Measurements from ENCODE around the gene TENM4.

TENM4 gene

DNA sequence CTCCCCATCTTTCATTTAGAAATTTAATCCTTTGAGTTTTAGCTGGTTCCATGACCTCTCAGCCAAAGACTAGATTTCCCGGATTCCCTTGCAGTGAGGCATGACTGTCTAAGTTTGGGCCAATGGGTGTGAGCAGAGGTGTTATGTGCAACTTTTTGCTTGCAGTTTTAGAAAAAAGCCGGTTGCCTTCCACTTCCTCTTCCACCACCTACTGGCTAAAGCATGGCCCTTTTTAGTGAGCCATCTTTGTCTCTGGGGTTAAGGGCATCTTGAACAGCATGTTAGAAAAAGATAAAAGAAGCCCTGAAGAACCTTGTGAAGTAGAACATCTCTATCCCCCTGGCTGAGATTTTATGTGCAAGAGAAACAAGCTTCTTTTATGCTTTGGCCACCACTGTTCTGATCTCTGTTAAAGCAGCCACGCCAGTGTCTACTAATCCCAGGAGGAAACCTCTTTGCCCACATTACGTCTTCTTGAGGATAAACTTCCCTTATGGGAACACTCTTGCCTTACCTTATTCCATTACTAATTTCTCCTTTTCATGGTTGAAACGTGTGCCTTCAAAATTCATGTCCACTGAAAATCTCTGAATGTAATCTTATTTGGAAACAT is 279.9 kb downstream of the TENM4 start:
- no peak for DNase-seq

DNA sequence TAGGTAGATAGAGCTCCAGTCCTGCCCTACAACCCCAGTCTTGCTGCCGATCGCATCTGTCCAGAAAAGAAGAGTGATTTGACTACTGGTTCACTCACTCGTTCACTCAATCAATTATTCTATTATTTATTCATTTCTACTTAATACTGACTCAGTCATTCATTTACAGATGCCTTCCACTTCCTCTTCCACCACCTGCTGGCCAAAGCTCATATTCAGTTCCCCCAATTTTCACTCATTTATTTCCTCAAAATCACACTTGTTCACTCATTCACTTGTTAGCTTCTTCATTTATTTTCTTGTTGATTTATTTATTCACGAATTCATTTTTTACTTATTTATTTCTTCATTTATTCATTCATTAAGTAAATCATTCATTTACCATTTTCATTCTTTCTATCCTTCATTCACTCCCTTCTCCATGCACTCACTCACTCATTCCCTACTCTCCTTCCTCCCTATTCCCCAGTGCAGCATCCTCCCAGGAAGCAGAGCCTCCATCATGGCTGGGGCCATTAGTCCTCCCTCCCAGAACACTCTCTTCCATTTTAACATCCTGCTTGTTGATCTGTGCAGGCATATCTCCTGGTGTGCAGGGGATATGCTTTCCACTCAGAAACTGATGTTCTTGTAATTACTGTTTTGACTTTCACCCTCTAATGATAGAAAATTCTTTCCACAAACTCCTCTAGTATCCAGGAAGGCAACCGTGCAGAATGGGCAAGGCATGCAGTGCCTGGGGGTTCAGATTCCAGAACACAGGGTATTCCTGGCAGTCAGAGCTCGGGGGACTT is 281.0 kb downstream of the TENM4 start:
- no peak for DNase-seq

DNA sequence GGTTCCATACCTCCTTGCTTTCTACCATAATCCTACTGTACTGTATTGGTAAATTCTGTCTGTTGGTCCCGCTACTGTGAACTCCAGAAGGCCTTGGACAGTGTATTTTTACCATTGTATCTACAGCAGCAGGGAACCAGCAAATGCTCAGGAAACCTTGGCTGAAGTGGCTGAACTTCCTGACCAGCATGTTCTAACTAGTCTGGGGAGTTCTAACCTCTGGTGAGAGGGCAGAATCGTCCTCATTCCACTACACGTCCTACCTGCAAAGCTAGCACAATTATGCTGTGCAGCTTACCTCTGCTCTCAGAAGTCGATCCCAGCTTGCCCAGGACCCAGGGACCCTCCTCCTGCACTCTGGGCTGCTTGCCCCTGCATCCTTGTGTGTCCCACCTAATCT is 283.1 kb downstream of the TENM4 start:
- DNase-seq = no peak

DNA sequence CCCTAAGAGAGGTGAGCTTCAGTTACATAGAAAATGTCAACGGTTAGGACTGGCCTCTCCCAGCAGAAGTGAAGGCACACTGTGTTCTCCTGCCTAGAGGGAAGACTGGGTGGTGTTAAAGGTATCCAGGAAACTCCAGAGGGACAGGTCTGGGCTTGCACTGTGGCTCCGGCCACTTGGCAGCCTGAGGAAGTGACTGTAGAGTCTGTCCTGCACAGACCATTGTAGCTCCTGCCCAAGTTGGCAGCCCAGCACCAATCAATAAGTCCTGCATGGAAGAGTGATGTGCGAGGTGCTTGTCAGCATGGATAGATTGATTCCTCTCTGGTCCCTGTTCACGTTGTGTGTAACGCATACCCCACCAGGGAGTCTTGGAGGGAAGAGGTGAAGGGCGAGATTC is 284.8 kb downstream of the TENM4 start:
- DNase-seq = no peak

DNA sequence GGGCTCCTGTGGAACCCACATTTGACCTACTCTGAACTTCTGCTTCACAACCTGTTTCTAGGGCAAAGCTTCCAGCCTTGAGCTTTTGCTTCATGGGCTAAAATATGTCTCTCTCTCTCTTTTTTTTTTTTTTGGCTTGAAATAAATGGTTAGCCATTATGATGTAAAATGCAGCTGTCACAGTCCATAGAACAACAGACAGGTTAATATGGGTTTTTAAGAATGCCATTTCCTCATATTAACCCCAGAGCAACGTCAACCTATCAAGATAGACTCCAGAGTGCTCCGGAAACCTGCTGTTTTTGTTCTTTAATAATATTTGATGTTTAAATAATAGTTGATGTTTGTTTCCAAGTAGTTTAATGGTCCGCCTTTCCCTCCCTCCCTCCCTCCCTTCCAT is 285.6 kb downstream of the TENM4 start:
- DNase-seq = no peak

DNA sequence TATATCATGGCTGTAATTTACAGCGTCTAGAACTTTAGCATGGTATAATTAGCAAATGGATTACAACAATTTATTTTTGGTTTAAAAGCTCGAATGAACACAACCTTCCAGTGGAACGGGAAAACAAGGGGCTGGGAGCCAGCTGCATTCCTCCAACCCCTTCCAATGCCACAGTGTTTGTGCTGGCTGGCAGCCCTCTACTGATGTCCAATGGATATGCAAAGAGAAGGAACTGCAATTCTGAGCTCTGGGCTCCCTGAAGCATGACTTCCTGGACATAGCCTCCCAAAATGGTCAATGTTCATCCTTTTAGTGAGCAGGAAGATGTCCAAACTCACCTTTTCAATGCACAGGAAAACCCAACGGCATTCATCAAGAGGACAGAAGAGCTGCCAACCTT is 288.3 kb downstream of the TENM4 start:
- no peak for DNase-seq

DNA sequence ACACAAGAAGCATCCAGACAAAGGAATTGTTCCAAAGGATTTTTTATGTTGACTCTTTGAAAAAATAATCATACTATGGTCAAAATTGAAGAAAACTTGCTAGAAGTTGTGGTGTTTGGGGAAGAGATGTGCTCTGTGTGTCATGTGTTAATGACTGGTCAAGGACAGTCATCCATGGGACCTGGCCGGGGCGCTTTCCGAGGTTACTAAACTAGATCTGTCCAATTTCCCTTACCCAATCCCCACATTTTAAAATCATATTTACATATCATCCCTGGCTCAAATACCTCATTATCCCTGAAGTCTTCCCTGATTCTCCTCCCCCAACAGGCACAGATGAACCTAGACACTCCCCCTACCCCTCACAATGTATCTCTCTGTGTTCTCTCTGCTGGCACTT is 289.4 kb downstream of the TENM4 start:
- DNase-seq = no peak

DNA sequence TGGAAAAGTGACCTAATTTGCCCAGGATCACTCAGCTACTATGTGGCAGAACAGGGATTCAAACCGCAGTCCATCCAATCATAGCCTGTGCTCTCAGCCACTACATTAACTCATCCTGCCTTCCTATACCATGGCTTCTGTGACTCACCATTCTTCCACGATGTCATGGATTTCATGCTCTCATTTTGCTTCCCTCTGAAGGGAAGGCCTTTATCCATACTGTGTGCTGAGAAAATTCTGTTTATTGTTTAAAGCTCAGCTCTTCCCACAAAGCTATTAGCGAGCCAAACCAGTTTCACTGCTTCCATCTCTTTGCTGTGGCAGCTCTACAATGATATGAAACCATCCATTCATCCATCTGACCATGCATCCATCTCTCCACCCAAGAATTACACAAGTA is 289.9 kb downstream of the TENM4 start:
- DNase-seq = no peak

DNA sequence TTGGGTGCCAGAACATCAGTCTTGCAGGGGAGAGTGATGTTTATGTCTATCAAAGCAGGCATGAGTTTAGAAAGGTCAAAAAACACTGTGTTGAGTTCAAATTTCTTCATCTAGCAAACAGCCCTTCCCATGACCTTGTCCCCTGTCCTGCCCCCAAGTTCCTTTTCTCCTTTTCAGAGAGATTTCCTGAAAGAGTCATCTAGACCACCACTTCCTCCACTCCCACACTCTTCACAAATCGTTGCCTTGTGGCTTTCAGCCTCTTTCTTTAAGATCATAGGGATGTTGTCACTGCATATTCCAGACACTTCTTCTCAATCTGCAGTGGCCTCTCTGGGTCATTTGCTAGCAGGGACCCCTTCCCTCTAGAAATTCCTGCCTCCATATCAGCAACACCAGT is 290.5 kb downstream of the TENM4 start:
- DNase-seq = no peak

DNA sequence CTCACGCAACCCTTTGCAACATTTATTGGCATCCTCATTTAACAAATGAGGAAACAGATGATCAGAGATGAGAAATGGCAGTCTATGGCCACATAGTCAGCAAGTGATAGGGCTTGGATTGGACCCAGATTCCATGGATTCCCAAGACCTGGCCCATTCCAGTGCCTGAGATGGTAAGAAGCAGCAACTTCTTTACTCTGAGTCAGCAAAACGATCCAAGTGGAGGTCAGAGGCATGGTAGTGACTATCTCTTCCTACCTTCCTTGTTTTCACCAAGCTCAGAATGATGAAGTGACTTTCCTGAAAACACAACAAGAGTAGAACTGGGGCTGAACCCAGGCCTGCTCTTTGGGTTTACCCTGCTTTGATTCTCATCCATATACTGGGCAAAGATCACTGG is 293.1 kb downstream of the TENM4 start:
- DNase-seq = no peak

DNA sequence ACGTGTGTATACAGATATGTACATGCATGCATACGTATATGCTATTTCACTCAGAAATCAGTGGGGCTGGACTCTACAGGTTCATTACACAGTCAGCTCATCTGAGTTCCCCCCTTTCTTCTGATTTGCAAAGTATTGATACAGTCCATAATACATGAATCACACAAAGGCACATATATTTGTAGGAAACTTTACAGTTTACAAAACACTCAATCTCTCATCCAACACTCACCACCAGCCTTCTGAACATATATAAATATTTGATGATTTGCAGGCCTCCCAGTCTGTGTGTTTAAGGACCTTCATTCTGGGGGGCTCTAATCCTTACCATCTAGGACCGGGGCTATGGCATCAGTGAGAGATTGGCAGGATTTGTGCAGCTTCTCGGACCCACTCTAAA is 293.8 kb downstream of the TENM4 start:
- no peak for DNase-seq

DNA sequence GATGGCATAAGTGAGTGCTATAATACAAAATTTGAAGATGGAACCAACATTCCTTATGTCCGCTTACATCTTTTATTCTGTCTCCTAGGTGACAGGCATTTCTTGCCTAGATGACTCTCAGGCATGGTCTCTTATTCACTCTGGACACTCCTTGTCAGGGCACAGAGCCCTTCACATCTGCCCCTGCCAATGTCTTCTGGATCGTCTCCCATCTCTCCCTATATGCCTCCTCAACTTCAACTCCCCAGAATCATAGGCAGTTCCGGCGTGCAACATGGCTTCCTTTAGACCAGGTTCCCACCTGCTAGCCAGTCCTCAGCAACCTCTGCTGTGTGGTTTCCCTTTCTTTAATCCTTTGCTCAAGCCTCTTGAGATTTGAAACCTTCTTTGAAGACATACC is 300.9 kb downstream of the TENM4 start:
- DNase-seq = no peak

DNA sequence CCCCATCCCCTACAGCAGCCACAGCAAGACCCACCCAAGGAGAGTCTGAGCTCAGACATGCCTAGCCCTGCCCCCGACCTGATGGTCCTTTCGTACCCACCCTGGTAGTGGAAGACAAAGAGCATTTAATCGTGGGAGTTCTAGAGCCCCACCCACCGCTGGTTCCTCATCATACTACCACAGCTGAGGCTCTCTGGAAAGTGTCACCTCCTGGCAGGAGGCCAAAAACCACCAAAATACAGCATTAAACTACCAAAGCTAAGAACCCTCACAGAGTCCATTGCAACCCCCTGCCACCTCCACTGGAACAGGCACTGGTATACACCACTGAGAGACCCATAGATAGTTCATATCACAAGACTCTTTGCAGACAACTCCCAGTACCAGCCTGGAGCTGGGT is 311.1 kb downstream of the TENM4 start:
- no peak for DNase-seq

DNA sequence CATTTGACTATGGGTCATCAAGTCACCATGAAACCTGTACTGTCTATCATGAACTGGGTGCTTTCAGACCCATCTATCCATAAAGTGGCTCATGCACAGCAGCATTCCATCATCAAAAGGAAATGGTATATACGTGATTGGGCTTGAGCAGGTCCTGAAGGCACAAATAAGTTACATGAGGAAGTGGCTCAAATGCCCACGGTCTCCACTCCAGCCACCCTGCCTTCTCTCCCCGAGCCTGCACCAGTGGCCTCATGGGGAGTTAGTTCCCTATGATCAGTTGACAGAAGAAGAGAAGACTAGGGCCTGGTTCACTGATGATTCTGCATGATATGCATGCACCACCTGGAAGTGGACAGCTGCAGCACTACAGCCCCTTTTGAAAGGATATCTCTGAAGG is 312.5 kb downstream of the TENM4 start:
- no peak for DNase-seq

DNA sequence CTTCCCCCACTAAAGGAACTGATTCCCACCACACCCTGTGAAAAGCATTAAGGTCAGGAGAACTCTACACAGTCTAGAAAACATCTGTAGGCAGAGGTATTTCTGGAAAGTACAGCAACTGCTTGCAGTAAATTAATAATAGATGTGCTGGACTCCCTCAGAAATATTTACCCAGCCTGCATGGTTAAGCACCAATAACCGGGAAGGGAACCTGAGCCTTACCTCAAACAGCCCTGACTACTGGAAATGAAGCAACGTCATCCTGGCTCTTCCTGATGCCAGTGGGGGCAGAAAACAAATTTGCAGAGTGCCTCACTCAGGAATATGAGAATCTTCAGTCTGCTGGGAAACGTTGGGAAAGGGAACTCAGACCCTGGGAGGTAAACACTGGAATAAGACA is 318.1 kb downstream of the TENM4 start:
- no peak for DNase-seq

DNA sequence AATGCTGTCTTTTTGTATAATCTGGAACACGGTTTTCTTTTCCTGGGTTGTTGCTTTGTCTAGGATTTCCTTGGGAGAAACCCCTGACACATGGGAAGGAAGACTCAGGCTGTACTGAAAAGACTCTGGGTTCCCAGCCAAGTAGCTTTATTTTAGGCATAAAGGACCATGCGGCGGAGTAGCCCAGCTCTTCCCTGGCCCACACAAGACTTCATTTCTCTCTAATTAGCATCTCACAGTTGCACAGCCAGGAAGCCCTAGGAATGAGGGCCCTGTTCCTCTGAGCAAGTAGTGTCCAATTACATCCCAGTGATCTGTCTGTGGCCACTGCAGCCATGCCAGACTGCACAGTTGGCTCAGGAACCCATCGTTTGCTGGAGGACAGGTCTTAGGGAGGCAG is 319.5 kb downstream of the TENM4 start:
- no peak for DNase-seq

DNA sequence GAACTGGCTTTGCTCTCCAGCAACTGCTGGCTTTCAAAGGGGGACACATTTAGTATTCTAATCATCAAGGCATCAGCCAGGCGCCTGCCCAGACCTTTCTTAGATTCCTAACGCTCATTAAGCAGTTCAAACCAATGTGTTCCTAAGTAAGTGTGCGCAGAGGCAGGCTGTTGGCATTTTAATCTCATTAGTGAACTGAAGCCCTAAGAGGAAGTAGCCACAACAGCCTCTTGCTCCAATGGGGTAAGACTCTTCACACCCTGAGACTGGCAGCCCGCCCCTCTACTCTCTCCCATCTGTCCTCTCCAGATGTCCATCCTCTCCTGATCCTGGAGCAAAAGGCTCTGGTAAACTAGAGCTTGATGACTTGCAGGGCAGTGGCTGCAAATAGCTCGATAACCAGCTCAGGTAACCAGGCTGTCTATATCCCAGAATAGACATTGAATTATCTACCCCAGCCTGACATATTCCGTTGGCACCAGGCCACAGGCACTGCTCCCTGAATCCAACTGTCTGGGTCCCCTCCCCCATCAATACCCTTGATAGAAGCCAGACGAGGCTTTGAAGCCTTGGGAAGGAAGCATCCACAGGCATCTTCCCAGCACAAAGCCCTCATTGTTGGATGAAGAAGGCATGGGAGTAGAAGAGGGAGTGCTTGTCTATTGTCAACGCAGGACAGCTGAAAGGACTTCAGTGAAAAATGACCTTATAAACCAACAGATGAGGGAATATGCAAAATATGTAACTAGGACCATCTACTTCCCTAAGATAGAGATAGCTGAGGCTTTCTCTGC is 321.1 kb downstream of the TENM4 start:
- DNase-seq = peak; percentile 75

DNA sequence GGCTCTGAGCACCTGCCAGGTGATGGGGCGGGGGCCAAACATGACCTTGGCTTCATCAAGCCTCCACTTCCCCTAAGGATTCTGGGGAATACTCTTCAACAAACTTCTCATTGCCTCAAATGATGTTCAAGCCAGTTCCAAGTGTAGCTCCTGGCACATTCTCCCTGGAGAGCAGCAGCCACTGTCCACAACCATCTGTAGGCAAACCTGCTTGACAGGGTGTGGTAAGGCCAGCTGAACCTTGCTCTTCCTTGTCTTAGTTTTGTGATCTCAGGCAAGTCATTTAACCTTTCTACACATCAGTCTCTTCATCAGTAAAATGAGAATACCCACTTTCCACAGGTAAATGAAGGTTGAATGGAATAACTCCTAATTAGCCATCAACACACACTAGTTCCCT is 323.3 kb downstream of the TENM4 start:
- no peak for DNase-seq

DNA sequence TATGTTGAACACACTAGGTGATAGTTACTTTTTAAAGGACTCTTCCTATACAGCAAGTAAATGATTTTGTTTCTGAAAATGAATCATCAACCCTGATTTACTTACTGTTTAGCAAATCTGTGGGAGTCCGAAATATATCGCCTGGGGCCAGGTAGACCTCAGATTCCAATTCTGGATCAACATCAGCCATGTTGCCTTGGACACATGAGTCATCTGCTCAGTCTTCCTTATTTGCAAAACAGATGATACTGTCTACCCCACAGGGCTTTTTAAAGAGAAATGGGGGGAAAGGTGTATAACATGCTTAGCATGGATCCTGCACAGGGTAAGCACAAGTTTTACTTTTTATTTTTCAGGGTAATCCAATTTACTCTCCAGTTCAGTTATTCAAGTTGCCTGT is 324.2 kb downstream of the TENM4 start:
- no peak for DNase-seq

DNA sequence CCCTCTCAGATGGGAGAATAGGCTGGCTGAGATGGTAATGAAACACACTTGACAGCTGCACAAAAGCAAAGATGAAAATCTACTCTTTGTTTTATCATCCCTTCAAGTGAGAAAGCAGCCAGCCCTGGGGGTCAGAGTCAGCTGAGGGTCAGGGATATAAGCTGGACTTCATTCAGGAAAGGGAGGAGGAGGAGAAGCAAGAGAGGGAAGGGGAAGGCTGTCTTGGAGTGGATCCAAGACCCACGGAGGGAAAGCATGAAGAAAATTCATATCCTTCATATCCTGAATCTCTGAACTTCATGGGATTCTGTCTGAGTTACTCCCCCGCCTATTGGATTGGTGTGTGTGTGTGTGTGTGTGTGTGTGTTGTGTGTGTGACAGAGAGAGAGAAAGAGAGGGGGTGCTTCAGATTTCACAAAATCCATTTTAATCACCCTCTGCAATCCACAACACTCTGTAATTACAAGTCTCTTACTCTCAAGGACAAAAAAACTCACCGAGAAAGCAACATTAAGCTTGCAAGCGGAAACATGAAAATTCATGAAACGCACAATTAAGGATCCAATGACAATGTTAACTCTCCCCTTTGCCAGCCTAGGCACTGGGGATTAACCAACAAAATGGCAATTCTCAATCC is 327.7 kb downstream of the TENM4 start:
- DNase-seq = no peak

DNA sequence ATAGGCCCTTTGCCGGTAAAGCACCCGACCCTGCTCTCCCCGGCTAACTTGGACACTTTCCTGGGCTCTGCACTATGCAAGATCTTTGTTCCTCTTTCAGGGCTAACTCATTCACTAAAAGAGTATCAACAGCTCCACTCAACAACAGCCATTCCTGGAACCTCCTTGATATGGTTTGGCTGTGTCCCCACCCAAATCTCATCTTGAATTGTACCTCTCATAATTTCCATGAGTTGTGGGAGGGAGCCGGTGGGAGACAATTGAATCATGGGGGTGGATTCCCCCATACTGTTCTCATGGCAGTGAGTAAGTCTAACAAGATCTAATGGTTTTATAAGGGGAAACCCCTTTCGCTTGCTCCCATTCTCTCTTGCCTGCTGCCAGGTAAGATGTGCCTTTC is 330.0 kb downstream of the TENM4 start:
- no peak for DNase-seq

DNA sequence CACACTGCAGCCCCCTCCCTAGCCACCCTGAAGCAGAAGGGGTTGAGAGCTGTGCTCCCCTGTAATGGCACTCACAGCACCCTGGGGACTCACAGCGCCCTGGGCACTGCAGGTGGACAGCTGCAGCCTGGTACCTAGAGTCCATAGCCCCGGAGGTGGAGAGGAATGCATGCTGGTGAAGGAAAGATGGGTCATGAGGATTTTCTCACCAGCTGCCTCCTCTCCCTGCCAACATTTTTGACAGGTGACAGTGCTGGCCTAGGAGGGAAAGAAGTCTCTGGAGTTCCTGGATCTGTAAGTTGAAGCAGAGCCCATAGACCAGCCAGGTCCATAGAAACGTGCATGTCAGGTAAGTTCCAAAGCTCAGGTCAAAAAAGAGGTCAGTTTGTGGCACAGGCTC is 330.5 kb downstream of the TENM4 start:
- no peak for DNase-seq

DNA sequence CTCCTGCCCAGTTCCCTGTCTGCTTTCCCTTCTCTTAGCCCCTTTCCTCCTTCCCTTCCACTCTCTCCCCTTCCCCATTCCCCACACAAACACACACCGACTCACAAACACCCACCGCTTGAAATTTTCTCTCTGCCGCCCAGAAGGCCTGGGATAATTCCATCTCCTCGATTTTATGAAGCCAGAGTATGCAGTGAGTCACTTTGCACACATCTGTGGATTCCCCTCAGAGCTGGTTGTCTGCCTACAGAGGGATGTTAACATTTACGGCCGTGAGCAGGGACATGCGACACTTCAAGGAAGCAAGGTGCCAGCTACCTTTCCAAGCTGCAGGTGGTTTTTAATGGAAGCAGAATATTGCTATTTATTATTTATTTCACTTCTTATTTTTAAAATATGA is 332.0 kb downstream of the TENM4 start:
- DNase-seq = no peak

DNA sequence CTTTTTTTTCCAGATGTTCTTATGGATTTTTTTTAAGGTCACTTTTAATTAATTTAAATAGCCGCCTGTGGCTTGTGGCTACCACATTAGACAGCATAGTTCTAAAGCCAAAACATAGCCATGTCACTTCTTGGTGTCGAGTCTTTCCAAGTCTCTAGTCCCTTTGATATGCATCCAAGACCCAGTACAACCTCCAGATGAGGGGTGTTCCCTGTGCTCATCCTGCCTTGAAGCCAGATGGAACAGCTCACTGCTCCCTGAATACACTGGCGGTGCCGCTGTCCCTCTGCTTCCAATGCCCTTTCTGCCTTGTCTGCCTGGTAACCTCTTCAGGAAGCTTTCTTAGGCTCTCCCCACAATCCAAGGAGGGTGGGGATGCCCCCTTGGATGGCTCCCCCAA is 338.0 kb downstream of the TENM4 start:
- no peak for DNase-seq

Data from NCI-H1694 treated with DMSO at 0.1 percent for 48 hours (cell line).